AG09319 (cell line): Measurements from ENCODE around the gene LRRC53.

Experiments
- DNase-seq: peaks from one replicate; pipeline ENCODE4 v3.0.0-alpha.2; 2010; ENCODE audit warnings: low read depth; ENCODE audit errors: extremely low read depth
- TF ChIP-seq, protein P1 (sequence below): IDR thresholded peaks from 2 replicates; pipeline ENCODE4 v1.5.1; 2011; ENCODE audit warnings: low read depth, mild to moderate bottlenecking, inconsistent platforms, low read length, moderate library complexity

LRRC53 gene

DNA sequence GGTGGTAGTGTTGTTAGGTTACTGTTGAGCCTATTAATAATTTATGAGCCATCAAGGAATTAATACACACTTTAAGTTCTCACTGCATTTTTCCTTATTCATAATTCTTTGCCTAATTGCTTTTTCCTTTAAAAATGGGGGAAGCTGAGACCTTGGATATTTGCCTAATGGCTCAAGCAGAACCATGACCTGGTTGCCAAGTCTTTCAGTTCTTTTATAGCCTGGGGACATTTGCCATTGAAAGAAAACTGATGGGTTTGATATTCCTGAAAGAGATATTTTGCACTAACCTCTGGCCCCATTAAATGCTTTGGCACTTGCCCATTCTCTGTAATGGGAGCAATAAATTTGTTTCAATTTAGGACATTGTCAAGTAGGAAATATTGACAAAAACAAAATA lies 18.5 kb upstream of the LRRC53 start:
- TF ChIP-seq, protein P1, sequence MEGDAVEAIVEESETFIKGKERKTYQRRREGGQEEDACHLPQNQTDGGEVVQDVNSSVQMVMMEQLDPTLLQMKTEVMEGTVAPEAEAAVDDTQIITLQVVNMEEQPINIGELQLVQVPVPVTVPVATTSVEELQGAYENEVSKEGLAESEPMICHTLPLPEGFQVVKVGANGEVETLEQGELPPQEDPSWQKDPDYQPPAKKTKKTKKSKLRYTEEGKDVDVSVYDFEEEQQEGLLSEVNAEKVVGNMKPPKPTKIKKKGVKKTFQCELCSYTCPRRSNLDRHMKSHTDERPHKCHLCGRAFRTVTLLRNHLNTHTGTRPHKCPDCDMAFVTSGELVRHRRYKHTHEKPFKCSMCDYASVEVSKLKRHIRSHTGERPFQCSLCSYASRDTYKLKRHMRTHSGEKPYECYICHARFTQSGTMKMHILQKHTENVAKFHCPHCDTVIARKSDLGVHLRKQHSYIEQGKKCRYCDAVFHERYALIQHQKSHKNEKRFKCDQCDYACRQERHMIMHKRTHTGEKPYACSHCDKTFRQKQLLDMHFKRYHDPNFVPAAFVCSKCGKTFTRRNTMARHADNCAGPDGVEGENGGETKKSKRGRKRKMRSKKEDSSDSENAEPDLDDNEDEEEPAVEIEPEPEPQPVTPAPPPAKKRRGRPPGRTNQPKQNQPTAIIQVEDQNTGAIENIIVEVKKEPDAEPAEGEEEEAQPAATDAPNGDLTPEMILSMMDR = no peak
- no peak for DNase-seq

GRCh38 chr1:74528123-74528522 lies 15.7 kb upstream of the LRRC53 start:
- DNase-seq = no peak
- TF ChIP-seq, protein P1 = no peak

DNA sequence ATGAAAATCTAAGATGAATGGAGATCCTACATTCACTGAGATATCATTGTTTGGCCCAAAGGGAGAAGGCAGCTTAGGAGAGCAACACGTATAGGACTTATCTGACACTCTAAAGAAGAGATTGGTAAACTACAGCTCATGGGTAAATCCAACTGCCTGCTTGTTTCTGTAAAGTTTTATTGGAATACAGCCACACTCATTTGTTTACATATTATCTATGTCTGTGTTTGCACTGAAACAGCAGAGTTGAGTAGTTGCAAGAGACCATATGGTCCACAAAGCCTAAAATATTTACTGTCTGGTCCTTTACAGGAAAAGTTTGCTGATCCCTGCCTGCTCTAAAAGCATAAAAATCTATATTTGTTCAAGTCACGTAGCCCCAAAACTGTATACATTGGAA lies 14.3 kb upstream of the LRRC53 start:
- DNase-seq = no peak
- TF ChIP-seq, protein P1 = no peak

DNA sequence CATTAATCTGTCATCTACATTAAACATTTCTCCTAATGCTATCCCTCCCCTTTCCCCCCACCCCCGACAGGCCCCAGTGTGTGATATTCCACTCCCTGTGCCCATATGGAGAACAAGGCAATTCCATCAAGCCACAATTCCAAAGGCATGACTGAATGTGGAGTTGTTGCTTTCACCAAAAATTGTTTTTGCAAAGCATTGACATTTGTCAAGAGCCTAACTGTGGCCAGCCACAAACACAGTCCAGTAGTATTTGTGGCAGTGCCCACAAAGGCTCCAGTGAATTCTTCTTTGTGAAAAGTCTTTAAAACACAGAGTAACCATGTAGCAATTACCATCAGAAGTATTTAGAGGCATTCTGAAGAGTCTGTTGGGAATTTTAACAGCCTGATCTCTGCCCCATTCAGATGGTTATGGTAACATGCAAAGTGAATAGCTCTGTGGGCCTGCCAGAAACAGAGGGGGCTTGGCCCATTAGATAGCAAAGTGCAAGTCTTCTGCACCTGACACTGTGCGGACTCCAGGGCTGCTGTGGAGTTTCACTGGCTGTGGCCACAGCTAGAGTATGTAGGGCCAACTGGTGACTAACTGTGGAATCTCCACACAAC lies 11.6 kb upstream of the LRRC53 start:
- TF ChIP-seq, protein P1 = no peak
- no peak for DNase-seq

GRCh38 chr1:74522148-74522547 lies 9.7 kb upstream of the LRRC53 start:
- TF ChIP-seq, protein P1 = no peak
- DNase-seq = no peak

GRCh38 chr1:74517599-74518051 lies 5.2 kb upstream of the LRRC53 start:
- DNase-seq = no peak

More at GRCh38 chr1:74517599-74518051, 5.2 kb upstream of the LRRC53 start:
- TF ChIP-seq, protein P1 = no peak
